AG04449 (cell line): ENCODE measurements around the gene UBA6.

Source experiments
- CTCF ChIA-PET: fragments of 350-600 bp; formaldehyde crosslinking; extraction: SDS; loops from one replicate; lab custom pipeline; 2021; ENCODE audit warnings: antibody characterized with exemption; lab: Yijun Ruan, JAX
- POLR2A ChIA-PET: fragments of 400-600, 350-600 bp; formaldehyde crosslinking; extraction: SDS; loops from one replicate; lab custom pipeline; 2020; ENCODE audit warnings: antibody characterized with exemption, inconsistent platforms; lab: Yijun Ruan, JAX
- DNase-seq: peaks from one replicate; pipeline ENCODE4 v3.0.0-alpha.2; 2010; ENCODE audit warnings: low read depth, low spot score
- H3K4me3 ChIP-seq: 2 replicates; pipeline ENCODE4 v1.5.1; 2011; ENCODE audit warnings: low read depth, mild to moderate bottlenecking, control low read depth, low read length
- TF ChIP-seq, protein P1 (sequence below): IDR thresholded peaks from one replicate; pipeline ENCODE4 v1.5.1; 2011; ENCODE audit warnings: mild to moderate bottlenecking, moderate library complexity, low read length, control low read depth, inconsistent platforms; ENCODE audit not compliant: insufficient read depth; ENCODE audit errors: missing control alignments

The UBA6 gene

DNA sequence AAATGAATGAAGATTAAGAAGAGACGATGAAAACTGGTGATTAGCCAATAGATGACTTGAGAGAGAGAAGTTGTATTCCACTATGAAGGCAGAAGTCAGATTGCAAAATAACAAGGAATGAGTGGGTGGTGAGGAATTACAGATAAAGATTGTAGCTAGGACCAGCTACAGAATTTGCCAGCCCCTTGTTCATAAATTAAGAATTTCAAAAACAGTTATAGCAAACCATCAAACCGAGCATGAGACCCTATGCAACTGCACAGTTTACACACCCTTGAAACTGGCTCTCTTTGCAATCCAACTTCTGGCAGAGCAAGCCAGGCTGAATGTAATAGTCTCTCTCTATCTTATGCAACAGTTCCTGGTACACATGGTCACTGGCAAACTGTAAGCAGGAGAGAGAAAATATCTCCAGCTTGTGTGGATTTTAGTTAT is 107.2 kb downstream of the UBA6 start:
- no peak for DNase-seq
- ChIA-PET CTCF (no interaction called here), POLR2A (no interaction called here)
- no peak overlapping the region for H3K4me3 ChIP-seq
- TF ChIP-seq, protein P1, sequence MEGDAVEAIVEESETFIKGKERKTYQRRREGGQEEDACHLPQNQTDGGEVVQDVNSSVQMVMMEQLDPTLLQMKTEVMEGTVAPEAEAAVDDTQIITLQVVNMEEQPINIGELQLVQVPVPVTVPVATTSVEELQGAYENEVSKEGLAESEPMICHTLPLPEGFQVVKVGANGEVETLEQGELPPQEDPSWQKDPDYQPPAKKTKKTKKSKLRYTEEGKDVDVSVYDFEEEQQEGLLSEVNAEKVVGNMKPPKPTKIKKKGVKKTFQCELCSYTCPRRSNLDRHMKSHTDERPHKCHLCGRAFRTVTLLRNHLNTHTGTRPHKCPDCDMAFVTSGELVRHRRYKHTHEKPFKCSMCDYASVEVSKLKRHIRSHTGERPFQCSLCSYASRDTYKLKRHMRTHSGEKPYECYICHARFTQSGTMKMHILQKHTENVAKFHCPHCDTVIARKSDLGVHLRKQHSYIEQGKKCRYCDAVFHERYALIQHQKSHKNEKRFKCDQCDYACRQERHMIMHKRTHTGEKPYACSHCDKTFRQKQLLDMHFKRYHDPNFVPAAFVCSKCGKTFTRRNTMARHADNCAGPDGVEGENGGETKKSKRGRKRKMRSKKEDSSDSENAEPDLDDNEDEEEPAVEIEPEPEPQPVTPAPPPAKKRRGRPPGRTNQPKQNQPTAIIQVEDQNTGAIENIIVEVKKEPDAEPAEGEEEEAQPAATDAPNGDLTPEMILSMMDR, result no peak

DNA sequence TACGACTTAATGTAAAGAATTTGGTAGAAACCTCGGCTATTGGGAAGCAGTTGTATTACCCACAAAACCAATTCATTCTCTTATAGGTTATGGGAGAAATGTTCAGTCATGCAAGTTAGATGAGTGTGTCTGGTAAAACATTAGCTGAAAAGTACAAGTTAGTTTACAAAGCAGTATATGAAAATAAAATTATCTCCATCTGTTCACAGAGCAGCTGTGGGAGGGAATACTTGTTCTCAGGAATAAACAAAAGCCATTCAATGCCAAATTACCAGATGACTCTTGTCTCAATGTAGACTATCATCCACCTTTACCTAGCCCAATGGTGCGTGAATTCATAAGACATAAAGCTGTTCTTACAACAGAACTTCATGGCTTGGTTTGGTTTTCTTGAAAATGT is 113.8 kb downstream of the UBA6 start:
- POLR2A ChIA-PET, result no interaction called here

DNA sequence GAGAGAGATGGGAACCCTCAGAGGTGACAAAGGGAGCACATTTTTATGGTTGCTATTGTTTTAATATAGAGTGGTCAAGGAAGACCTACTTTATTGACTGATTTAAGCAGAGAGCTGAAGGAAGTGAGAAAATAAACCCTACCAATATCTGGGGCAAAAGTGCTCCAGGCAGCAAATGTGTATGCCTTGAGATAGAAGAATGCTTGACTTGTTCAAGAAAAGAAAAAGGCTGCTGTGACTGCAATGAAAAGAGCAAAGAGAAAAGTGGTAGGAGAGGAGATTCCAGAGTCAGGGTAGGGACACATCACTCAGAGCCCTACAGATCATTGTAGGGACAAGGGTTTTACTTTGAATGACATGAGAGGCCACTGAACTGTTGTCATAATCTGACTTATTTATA is 116.5 kb downstream of the UBA6 start:
- CTCF ChIA-PET, result interaction anchor here (0.6 kb wide), 1 partner anchor 34 kb away, joined by 3 read pairs; no protein-coding TSS in a partner anchor
- no peak overlapping the region for H3K4me3 ChIP-seq
- POLR2A ChIA-PET, result no interaction called here
- TF ChIP-seq, protein P1, result no peak
- DNase-seq, result no peak

More for the DNA sequence above, 113.8 kb downstream of the UBA6 start:
- H3K4me3 ChIP-seq, result no peak overlapping the region
- no peak for DNase-seq
- CTCF ChIA-PET, result no interaction called here
- TF ChIP-seq, protein P1, result no peak

DNA sequence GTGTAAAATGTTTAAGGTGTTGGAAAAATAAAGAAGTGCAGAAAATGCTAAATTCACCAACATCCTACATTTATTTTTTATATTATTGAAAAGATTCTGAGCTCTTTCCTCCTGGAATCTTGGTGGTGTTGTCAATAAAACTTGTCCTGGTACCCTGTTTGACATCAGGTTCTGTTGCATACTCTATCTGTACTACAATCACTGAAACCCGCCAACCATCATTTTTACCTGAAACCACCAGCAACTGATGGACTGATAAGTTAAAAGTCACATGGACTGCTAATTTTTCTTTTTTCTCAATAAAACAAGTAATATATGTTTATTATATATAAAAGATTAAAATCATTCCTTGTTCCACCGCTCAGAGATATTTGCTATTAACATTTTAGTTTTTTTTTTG is 119.0 kb downstream of the UBA6 start:
- ChIA-PET CTCF (no interaction called here), POLR2A (no interaction called here)
- no peak overlapping the region for H3K4me3 ChIP-seq
- TF ChIP-seq, protein P1, result no peak
- DNase-seq, result no peak

DNA sequence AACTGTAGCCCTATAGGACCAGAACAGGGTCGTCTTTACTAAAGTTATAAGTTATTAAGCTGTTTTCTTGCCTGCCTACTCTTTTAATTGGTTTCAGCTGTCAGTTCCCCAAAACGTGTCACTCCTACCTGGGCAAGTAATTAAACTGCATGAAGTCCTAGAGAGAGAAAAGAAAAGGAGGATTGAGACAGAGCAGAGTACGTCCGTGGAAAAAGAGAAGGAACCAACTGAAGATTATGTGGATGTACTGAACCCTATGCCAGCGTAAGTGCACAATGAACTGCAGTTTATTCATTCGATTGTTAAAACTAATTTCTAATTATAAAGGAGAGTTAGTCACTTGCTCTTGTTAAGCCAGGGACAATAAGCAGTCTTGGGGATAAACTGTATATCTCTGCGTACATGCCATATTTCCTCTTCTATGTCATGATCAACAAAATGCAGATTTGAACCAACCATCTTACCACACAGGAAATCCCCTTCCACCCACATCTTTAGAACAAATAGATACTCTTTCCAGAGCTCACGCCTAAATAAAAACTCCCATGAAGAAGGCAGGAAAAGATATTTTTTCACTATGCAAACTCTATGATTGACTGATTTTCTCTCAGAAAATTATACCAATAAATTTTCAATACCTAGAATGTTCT is 119.6 kb downstream of the UBA6 start:
- TF ChIP-seq, protein P1, result no peak
- H3K4me3 ChIP-seq, result no peak overlapping the region
- ChIA-PET POLR2A (no interaction called here), CTCF (no interaction called here)
- DNase-seq, result no peak

DNA sequence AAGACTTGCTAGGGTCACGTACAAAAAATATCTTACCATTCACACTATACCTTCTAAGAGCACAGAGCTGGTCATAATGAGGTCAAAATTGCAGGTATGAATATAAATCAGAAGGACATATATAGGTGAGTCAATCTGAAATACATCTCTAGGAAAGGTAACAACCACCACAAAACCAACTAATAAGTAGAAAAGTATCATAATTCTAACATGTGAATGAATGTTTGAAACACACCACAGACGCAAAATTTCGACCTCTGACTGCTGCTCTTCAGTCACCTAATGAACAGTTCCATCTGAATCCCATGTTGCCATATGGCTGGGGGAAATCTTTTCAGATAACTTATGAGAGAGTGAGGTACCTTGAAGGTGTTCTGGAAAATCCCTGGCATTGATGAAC is 120.4 kb downstream of the UBA6 start:
- no peak for DNase-seq
- ChIA-PET CTCF (no interaction called here), POLR2A (no interaction called here)
- TF ChIP-seq, protein P1, result no peak
- no peak overlapping the region for H3K4me3 ChIP-seq
